ENCODE data around the gene INSR. TPM values are rescaled to one million over a fixed set of nuclear protein-coding genes. Genes with fewer than 3 reads are reported as not detected.

The INSR gene
- total and polyA plus RNA-seq, 2 donors = 15.3 to 38.6 TPM

- WGBS = 97% methylated on average over 10 of the region's 10 CpGs
- Histone ChIP-seq H3K4me1 (ENCODE audit: insufficient read depth) (no peaks in the 10 kb centered on the region), H3K4me3 (ENCODE audit: low read depth, low read length) (no peak overlapping the region), H3K27ac (ENCODE audit: low read depth) (no peak overlapping the region), H3K36me3 (ENCODE audit: insufficient read depth) (no peaks in the 10 kb centered on the region)
- no peak for DNase-seq (ENCODE audit: extremely low spot score)
Observed at GRCh38 chr19:7258041-7258839, 36.0 kb downstream of the INSR start.

- Histone ChIP-seq H3K4me1 (ENCODE audit: insufficient read depth) (no peaks in the 10 kb centered on the region), H3K4me3 (ENCODE audit: low read depth, low read length) (no peak overlapping the region), H3K36me3 (ENCODE audit: insufficient read depth) (no peaks in the 10 kb centered on the region), H3K27ac (ENCODE audit: low read depth) (no peak overlapping the region)
- 51% methylated on average over 17 of the region's 17 CpGs for WGBS
- no peak for DNase-seq (ENCODE audit: extremely low spot score)
Observed at GRCh38 chr19:7257148-7258040, 36.8 kb downstream of the INSR start.

DNA sequence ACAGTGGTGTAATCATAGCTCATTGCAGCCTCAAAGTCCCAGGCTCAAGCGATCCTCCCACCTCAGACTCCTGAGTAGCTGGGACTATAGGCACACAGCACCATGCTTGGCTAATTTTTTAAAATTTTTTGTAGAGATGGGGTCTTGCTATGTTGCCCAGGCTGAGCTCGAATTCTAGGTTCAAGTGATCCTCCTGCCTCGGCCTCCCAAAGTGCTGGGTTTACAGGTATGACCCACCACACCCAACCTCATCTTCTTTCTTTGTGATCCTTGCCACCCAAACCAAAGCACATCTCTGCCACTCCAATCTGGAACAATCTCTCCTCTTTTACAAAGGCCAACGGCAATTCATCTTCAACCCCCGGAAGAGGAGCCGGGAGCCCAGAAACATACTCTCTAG lies 38.6 kb downstream of the INSR start:
- no peak overlapping the region for H3K4me3 ChIP-seq (ENCODE audit: low read depth, low read length)
- no peak overlapping the region for H3K27ac ChIP-seq (ENCODE audit: low read depth)
- 98% methylated on average over 6 of the region's 6 CpGs for WGBS
- no peaks in the 10 kb centered on the region for H3K36me3 ChIP-seq (ENCODE audit: insufficient read depth)
- no peak for DNase-seq (ENCODE audit: extremely low spot score)
- no peaks in the 10 kb centered on the region for H3K4me1 ChIP-seq (ENCODE audit: insufficient read depth)

GRCh38 chr19:7255119-7255518 lies 39.1 kb downstream of the INSR start:
- no peak overlapping the region for H3K27ac ChIP-seq (ENCODE audit: low read depth)
- 86% methylated on average over 8 of the region's 8 CpGs for WGBS
- H3K4me3 ChIP-seq (ENCODE audit: low read depth, low read length) = no peak overlapping the region
- DNase-seq (ENCODE audit: extremely low spot score) = no peak
- H3K4me1 ChIP-seq (ENCODE audit: insufficient read depth) = no peaks in the 10 kb centered on the region
- H3K36me3 ChIP-seq (ENCODE audit: insufficient read depth) = no peaks in the 10 kb centered on the region

GRCh38 chr19:7254590-7254989 lies 39.6 kb downstream of the INSR start:
- Histone ChIP-seq H3K27ac (ENCODE audit: low read depth) (no peak overlapping the region), H3K4me1 (ENCODE audit: insufficient read depth) (no peaks in the 10 kb centered on the region)
- no peak for DNase-seq (ENCODE audit: extremely low spot score)

DNA sequence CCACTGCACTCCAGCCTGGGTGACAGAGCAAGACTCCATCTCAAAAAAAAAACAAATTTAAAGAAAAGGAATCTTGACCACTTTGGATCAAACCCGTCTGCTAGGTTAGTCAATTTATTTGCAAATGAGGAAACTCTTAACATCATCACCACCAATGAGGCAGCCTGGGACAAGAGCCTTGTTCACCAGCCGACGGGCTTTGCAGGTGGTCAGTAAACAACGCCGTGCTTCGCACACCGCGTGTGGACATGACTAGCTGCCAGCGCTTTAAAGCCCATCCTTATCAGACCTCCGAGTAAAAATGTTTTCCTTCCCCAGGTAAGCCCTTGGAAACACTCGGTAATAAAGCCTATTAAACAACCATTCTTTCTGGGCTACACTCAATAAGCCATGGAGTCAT lies 41.9 kb downstream of the INSR start:
- WGBS = 90% methylated on average over 11 of the region's 11 CpGs
- Histone ChIP-seq H3K4me3 (ENCODE audit: low read depth, low read length) (no peak overlapping the region), H3K36me3 (ENCODE audit: insufficient read depth) (no peaks in the 10 kb centered on the region), H3K27ac (ENCODE audit: low read depth) (no peak overlapping the region), H3K4me1 (ENCODE audit: insufficient read depth) (no peaks in the 10 kb centered on the region)
- no peak for DNase-seq (ENCODE audit: extremely low spot score)

More at GRCh38 chr19:7254590-7254989, 39.6 kb downstream of the INSR start:
- Histone ChIP-seq H3K36me3 (ENCODE audit: insufficient read depth) (no peaks in the 10 kb centered on the region), H3K4me3 (ENCODE audit: low read depth, low read length) (no peak overlapping the region)
- WGBS = 79% methylated on average over 11 of the region's 11 CpGs

DNA sequence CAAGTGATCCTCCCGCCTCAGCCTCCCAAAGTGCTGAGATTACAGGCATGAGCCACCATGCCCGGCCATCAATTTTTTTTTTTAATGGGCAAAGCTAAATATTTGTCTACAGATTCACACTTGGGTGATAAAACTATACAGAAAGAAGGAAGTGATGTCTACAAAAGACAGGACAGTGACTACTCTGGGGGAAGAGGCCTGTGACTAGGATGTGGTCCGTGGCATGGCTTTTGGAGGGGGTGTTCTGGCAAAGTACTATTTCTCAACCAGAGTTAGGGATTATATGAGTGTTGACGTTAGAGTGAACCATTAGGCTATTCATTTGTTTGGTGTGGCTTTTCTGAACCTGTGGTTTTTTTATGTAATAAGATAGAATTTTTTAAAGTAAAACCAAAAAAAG lies 42.7 kb downstream of the INSR start:
- DNase-seq (ENCODE audit: extremely low spot score) = no peak
- Histone ChIP-seq H3K36me3 (ENCODE audit: insufficient read depth) (no peaks in the 10 kb centered on the region), H3K4me3 (ENCODE audit: low read depth, low read length) (no peak overlapping the region), H3K27ac (ENCODE audit: low read depth) (no peak overlapping the region), H3K4me1 (ENCODE audit: insufficient read depth) (no peaks in the 10 kb centered on the region)
- WGBS = 92% methylated on average over 4 of the region's 4 CpGs

GRCh38 chr19:7250951-7251350 lies 43.3 kb downstream of the INSR start:
- 61% methylated on average over 4 of the region's 4 CpGs for WGBS
- no peaks in the 10 kb centered on the region for H3K36me3 ChIP-seq (ENCODE audit: insufficient read depth)
- no peaks in the 10 kb centered on the region for H3K4me1 ChIP-seq (ENCODE audit: insufficient read depth)
- no peak overlapping the region for H3K27ac ChIP-seq (ENCODE audit: low read depth)
- no peak overlapping the region for H3K4me3 ChIP-seq (ENCODE audit: low read depth, low read length)
- DNase-seq (ENCODE audit: extremely low spot score) = no peak

DNA sequence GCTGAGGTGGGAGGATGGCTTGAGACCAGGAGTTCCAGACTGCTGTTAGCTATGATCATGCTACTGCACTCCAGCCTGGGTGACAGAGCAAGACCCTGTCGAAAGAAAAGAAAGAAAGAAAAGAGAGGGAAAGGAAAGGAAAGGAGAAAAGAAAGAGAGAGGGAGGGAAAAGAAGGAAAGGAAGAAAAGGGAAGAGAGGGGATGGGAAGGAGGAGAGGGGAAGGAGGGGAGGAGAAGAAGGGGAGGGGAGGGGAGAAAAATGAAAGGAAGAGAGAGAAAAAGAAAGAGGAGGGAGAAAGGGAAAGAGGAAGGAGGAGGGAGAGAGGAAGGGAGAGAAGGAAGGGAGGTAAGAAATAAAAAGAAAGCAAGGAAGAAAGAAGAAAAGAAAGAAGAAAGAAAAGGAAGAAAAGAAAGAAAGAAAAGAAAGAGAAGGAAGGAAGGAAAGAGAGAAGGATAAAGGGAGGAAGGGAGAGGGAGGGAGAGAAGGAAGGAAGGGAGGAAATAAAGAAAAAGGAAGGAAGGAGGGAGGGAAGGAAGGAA lies 44.1 kb downstream of the INSR start:
- no peak for DNase-seq (ENCODE audit: extremely low spot score)
- H3K4me1 ChIP-seq (ENCODE audit: insufficient read depth) = no peaks in the 10 kb centered on the region
- H3K27ac ChIP-seq (ENCODE audit: low read depth) = no peak overlapping the region
- WGBS = 0% methylated on average over 1 of the region's 1 CpG
- no peaks in the 10 kb centered on the region for H3K36me3 ChIP-seq (ENCODE audit: insufficient read depth)
- no peak overlapping the region for H3K4me3 ChIP-seq (ENCODE audit: low read depth, low read length)

GRCh38 chr19:7247155-7247554 lies 47.1 kb downstream of the INSR start:
- no peak for DNase-seq (ENCODE audit: extremely low spot score)
- 74% methylated on average over 4 of the region's 4 CpGs for WGBS
- Histone ChIP-seq H3K27ac (ENCODE audit: low read depth) (no peak overlapping the region), H3K36me3 (ENCODE audit: insufficient read depth) (no peaks in the 10 kb centered on the region), H3K4me1 (ENCODE audit: insufficient read depth) (no peaks in the 10 kb centered on the region), H3K4me3 (ENCODE audit: low read depth, low read length) (no peak overlapping the region)

DNA sequence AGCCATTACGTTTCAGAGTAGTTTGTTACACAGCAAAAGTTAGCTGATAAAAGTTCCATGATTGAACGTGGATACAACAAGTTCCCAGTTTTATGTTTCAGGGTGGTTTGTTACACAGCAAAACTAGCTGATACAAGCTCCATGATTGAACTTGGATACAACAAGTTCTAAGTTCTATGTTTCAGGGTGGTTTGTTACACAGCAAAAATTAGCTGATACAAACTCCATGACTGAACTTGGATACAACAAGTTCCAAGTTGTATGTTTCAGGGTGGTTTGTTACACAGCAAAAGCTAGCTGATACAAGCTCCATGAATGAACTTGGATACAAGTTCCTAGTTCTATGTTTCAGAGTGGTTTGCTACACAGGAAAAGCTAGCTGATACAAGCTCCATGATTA lies 47.6 kb downstream of the INSR start:
- Histone ChIP-seq H3K27ac (ENCODE audit: low read depth) (no peak overlapping the region), H3K4me3 (ENCODE audit: low read depth, low read length) (no peak overlapping the region), H3K36me3 (ENCODE audit: insufficient read depth) (no peaks in the 10 kb centered on the region), H3K4me1 (ENCODE audit: insufficient read depth) (no peaks in the 10 kb centered on the region)
- DNase-seq (ENCODE audit: extremely low spot score) = no peak
- WGBS = 97% methylated on average over 2 of the region's 2 CpGs

- Histone ChIP-seq H3K4me1 (ENCODE audit: insufficient read depth) (no peaks in the 10 kb centered on the region), H3K4me3 (ENCODE audit: low read depth, low read length) (no peak overlapping the region), H3K27ac (ENCODE audit: low read depth) (no peak overlapping the region), H3K36me3 (ENCODE audit: insufficient read depth) (no peaks in the 10 kb centered on the region)
- WGBS = 58% methylated on average over 9 of the region's 9 CpGs
- DNase-seq (ENCODE audit: extremely low spot score) = no peak
Observed at GRCh38 chr19:7242601-7243258, 51.5 kb downstream of the INSR start.

DNA sequence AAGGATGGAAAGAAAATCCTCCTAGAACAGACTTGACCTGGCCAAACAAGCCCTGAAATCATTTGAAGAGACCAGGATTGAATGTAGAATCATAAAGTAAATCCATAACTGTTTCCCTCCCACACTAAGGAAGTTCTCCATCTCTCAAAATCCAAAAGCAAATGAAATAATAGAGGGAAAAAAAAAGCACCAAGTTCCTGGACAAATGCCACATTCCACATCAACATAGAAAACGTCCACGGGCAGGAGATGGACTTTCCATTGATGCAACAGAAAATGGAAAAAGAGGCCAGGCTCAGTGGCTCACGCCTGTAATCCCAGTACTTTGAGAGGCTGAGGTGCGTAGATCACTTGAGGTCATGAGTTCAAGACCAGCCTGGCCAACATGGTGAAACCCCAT lies 56.2 kb downstream of the INSR start:
- H3K4me3 ChIP-seq (ENCODE audit: low read depth, low read length) = no peak overlapping the region
- H3K27ac ChIP-seq (ENCODE audit: low read depth) = no peak overlapping the region
- H3K36me3 ChIP-seq (ENCODE audit: insufficient read depth) = no peaks in the 10 kb centered on the region
- 50% methylated on average over 4 of the region's 4 CpGs for WGBS
- DNase-seq (ENCODE audit: extremely low spot score) = no peak
- H3K4me1 ChIP-seq (ENCODE audit: insufficient read depth) = no peaks in the 10 kb centered on the region
